A549 treated with GW870086 at 1 μM for 4 hours (cell line): Measurements from ENCODE around the gene LMX1A. TPM values are rescaled to one million over a fixed set of nuclear protein-coding genes. Genes with fewer than 3 reads are reported as not detected.

ENCODE experiments used
- total RNA-seq: library from RNA; stranded (reverse); fragments of 200-300 nt; extraction: Qiagen RNA extraction; gene quantifications from 5 replicates; pipeline ENCODE4 v1.2.3, GENCODE V29; 2022; ENCODE audit warnings: low read depth

LMX1A gene
- not detected in 5 replicates for total RNA-seq

GRCh38 chr1:165355977-165356811, at the start of gene LMX1A:
LMX1A (minus strand) TSS chr1:165356715; CDS start chr1:165355559, 1,156 bp downstream.

Other genes with a start within 250 kb of the LMX1A start
- 0.07 TPM in 1 of 5 replicates, not detected in the others for gene RXRG, start 88.4 kb upstream of the LMX1A start, total RNA-seq
- gene LRRC52, start 187.3 kb upstream of the LMX1A start, total RNA-seq, result not detected in 5 replicates